ENCODE data around the gene B3GAT3.

GRCh38 chr11:62648185-62648966 lies 26.6 kb upstream of the B3GAT3 start:
- no peak for TF ChIP-seq EZH2phosphoT487 (conservative IDR thresholded peaks at IDR 0.05; ENCODE audit: low read length)
- TF ChIP-seq, protein P1, sequence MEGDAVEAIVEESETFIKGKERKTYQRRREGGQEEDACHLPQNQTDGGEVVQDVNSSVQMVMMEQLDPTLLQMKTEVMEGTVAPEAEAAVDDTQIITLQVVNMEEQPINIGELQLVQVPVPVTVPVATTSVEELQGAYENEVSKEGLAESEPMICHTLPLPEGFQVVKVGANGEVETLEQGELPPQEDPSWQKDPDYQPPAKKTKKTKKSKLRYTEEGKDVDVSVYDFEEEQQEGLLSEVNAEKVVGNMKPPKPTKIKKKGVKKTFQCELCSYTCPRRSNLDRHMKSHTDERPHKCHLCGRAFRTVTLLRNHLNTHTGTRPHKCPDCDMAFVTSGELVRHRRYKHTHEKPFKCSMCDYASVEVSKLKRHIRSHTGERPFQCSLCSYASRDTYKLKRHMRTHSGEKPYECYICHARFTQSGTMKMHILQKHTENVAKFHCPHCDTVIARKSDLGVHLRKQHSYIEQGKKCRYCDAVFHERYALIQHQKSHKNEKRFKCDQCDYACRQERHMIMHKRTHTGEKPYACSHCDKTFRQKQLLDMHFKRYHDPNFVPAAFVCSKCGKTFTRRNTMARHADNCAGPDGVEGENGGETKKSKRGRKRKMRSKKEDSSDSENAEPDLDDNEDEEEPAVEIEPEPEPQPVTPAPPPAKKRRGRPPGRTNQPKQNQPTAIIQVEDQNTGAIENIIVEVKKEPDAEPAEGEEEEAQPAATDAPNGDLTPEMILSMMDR (IDR thresholded peaks at IDR 0.05; ENCODE audit: insufficient read depth, low read length, poor library complexity, severe bottlenecking): no peak

All from SU-DHL-6 (cell line).